OCI-LY7 (cell line): ENCODE results near the gene VIPR2.

Experiments
- EZH2phosphoT487 ChIP-seq: fragments of 200-600 bp; sonication (generic); IDR thresholded peaks from 2 replicates; pipeline ENCODE4 v1.6.1; 2018; ENCODE audit warnings: low read depth, borderline replicate concordance, mild to moderate bottlenecking, mixed run types, antibody characterized with exemption, low read length, moderate library complexity, mixed read lengths
- TF ChIP-seq, protein P1 (sequence below): fragments of 200-600 bp; sonication (generic); conservative IDR thresholded peaks from 2 replicates; pipeline ENCODE4 v1.5.1; 2014; ENCODE audit warnings: mild to moderate bottlenecking, antibody characterized with exemption, low read length, moderate library complexity, mixed read lengths

GRCh38 chr7:159122276-159122675 lies 22.4 kb downstream of the VIPR2 start:
- TF ChIP-seq, protein P1, sequence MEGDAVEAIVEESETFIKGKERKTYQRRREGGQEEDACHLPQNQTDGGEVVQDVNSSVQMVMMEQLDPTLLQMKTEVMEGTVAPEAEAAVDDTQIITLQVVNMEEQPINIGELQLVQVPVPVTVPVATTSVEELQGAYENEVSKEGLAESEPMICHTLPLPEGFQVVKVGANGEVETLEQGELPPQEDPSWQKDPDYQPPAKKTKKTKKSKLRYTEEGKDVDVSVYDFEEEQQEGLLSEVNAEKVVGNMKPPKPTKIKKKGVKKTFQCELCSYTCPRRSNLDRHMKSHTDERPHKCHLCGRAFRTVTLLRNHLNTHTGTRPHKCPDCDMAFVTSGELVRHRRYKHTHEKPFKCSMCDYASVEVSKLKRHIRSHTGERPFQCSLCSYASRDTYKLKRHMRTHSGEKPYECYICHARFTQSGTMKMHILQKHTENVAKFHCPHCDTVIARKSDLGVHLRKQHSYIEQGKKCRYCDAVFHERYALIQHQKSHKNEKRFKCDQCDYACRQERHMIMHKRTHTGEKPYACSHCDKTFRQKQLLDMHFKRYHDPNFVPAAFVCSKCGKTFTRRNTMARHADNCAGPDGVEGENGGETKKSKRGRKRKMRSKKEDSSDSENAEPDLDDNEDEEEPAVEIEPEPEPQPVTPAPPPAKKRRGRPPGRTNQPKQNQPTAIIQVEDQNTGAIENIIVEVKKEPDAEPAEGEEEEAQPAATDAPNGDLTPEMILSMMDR = no peak
- no peak for TF ChIP-seq EZH2phosphoT487
